Endothelial cell of umbilical vein (primary cell): ENCODE results near the gene CCDC92B. TPM values are rescaled to one million over a fixed set of nuclear protein-coding genes. Genes with fewer than 3 reads are reported as not detected.

Experiments
- BruUV-seq: library from RNA; stranded (reverse); fragments of 400-500 nt; replicated peaks from 2 replicates; lab custom pipeline; 2021; lab: Mats Ljungman, UMichigan
- CTCF ChIA-PET: fragments of 300-600, 350-600 bp; sonication (Branson Sonifier 250); formaldehyde crosslinking; loops from one replicate; lab custom pipeline; 2021; ENCODE audit warnings: antibody characterized with exemption, inconsistent platforms; lab: Charles Lee
- POLR2A ChIA-PET: fragments of 300-600, 350-600 bp; sonication (Branson Sonifier 250); formaldehyde crosslinking; loops from one replicate; lab custom pipeline; 2021; ENCODE audit warnings: antibody characterized with exemption, inconsistent platforms; lab: Charles Lee
- DNase-seq: peaks from one replicate; pipeline ENCODE4 v3.0.0-alpha.2; 2011; ENCODE audit warnings: low read depth, low spot score
- FAIRE-seq: peaks from 2 replicates; lab custom pipeline; 2011; peaks lifted over from hg19 to GRCh38; lab: Jason Lieb, UNC
- H2AFZ ChIP-seq: 2 replicates; pipeline ENCODE4 v1.6.0; 2012; ENCODE audit warnings: low read depth, low read length, control low read depth, inconsistent platforms
- H3K27ac ChIP-seq: 2 replicates; pipeline ENCODE4 v1.5.1; 2011; ENCODE audit warnings: low read depth, mild to moderate bottlenecking, control low read depth, low read length, moderate library complexity; ENCODE audit not compliant: insufficient read depth
- H3K27me3 ChIP-seq, 2 experiments: 2 replicates each; pipeline versions ENCODE4 v1.6.0 to v1.6.1; 2011; ENCODE audit warnings: low read length in 2 of 2, mixed read lengths in 1 of 2; ENCODE audit not compliant: control insufficient read depth in 2 of 2, insufficient read depth in 2 of 2
- H3K36me3 ChIP-seq, 2 experiments: 2 replicates in 1 of 2; 3 replicates in 1 of 2; pipeline ENCODE4 v1.5.1; 2011; ENCODE audit warnings: low read length in 2 of 2, mild to moderate bottlenecking in 1 of 2, moderate library complexity in 1 of 2; ENCODE audit not compliant: control insufficient read depth in 2 of 2, insufficient read depth in 2 of 2; ENCODE audit errors: extremely low read depth in 1 of 2
- H3K4me1 ChIP-seq: 3 replicates; pipeline ENCODE4 v1.5.1; 2011; ENCODE audit warnings: mild to moderate bottlenecking, low read length; ENCODE audit not compliant: control insufficient read depth, insufficient read depth; ENCODE audit errors: extremely low read depth
- H3K4me2 ChIP-seq: 2 replicates; pipeline ENCODE4 v1.6.1; 2011; ENCODE audit warnings: low read length, control low read depth, mixed read lengths; ENCODE audit not compliant: insufficient read depth
- H3K4me3 ChIP-seq, 3 experiments: fragments of 200-600 bp in 1 of 3; sonication (generic), shearing (Covaris generic) in 1 of 3; replicated peaks in 1 of 3; 2 replicates each; pipeline ENCODE4 v1.5.1; 2011 to 2016; ENCODE audit warnings: control low read depth in 3 of 3, low read length in 3 of 3, mild to moderate bottlenecking in 2 of 3, inconsistent platforms in 1 of 3, low read depth in 1 of 3, moderate library complexity in 1 of 3; ENCODE audit not compliant: insufficient read depth in 1 of 3
- H3K79me2 ChIP-seq: 2 replicates; pipeline ENCODE4 v1.6.0; 2012; ENCODE audit warnings: low read length, inconsistent platforms; ENCODE audit not compliant: control insufficient read depth, insufficient read depth
- H3K9ac ChIP-seq: replicated peaks from 2 replicates; pipeline ENCODE3; 2011; ENCODE audit warnings: low read length, control low read depth; ENCODE audit not compliant: insufficient read depth; ENCODE audit errors: extremely low read depth
- H3K9me1 ChIP-seq: replicated peaks from 3 replicates; pipeline ENCODE4 v1.6.0; 2011; ENCODE audit warnings: mild to moderate bottlenecking, low read length; ENCODE audit not compliant: control insufficient read depth, insufficient read depth; ENCODE audit errors: extremely low read depth
- H3K9me3 ChIP-seq: replicated peaks from 2 replicates; pipeline ENCODE4 v1.5.1; 2012; ENCODE audit warnings: low read length, inconsistent platforms; ENCODE audit not compliant: control insufficient read depth, insufficient read depth
- H4K20me1 ChIP-seq: replicated peaks from 2 replicates; pipeline ENCODE3; 2011; ENCODE audit warnings: mild to moderate bottlenecking, low read length; ENCODE audit not compliant: control insufficient read depth, insufficient read depth; ENCODE audit errors: extremely low read depth
- EZH2 ChIP-seq: IDR thresholded peaks from 2 replicates; pipeline ENCODE4 v1.6.1; 2012; ENCODE audit warnings: borderline replicate concordance, low read depth, mild to moderate bottlenecking, moderate library complexity, low read length, inconsistent platforms; ENCODE audit not compliant: severe bottlenecking
- FOS ChIP-seq: IDR thresholded peaks from 2 replicates; pipeline ENCODE4 v1.6.1; 2011; ENCODE audit warnings: mild to moderate bottlenecking, low read length, moderate library complexity, borderline replicate concordance; ENCODE audit not compliant: insufficient read depth
- GATA2 ChIP-seq: IDR thresholded peaks from 2 replicates; pipeline ENCODE4 v1.7.0; 2011; ENCODE audit warnings: low read depth, mild to moderate bottlenecking, moderate library complexity, mixed read lengths, low read length; ENCODE audit not compliant: insufficient read length, insufficient read depth
- JUN ChIP-seq: IDR thresholded peaks from 2 replicates; pipeline ENCODE4 v1.6.1; 2011; ENCODE audit warnings: borderline replicate concordance, low read depth; ENCODE audit not compliant: insufficient read length, insufficient read depth
- MAX ChIP-seq: IDR thresholded peaks from 2 replicates; pipeline ENCODE4 v1.6.1; 2011; ENCODE audit not compliant: insufficient read depth, insufficient read length
- MYC ChIP-seq: IDR thresholded peaks from one replicate; pipeline ENCODE4 v1.6.1; 2011; ENCODE audit warnings: mild to moderate bottlenecking, low read depth, low read length
- POLR2A ChIP-seq: IDR thresholded peaks from 2 replicates; pipeline ENCODE4 v1.6.1; 2012; ENCODE audit warnings: low read depth, mild to moderate bottlenecking, control low read depth, low read length
- POLR2AphosphoS5 ChIP-seq: IDR thresholded peaks from 2 replicates; pipeline ENCODE4 v1.6.1; 2012; ENCODE audit warnings: low read depth, mild to moderate bottlenecking, control low read depth, low read length, moderate library complexity; ENCODE audit not compliant: insufficient read depth
- dilution Hi-C: fragments of 300-500 bp; cut with MboI; formaldehyde crosslinking; loops from one replicate; pipeline ENCODE4 v1.15.0; 2019; ENCODE audit warnings: low sequenced_read_pairs; ENCODE audit not compliant: extremely low pct_ligation_motif_present
- intact Hi-C: fragments of 100-400 bp; cut with micrococcal nuclease; formaldehyde crosslinking; loops from one replicate; pipeline ENCODE4 v1.10.0; 2022
- polyA plus RNA-seq, 4 experiments: library from polyadenylated mRNA; depleted of rRNA in 3 of 4; stranded (reverse) in 3 of 4; unstranded in 1 of 4; fragments of >200 nt; gene quantifications; 2 replicates each; pipeline versions ENCODE4 v1.2.1 to v1.2.3, GENCODE V29; 2011 to 2012; ENCODE audit warnings: missing spikeins in 1 of 4
- total RNA-seq: library from RNA; stranded (reverse); gene quantifications from 2 replicates; pipeline ENCODE4 v1.2.3, GENCODE V29; 2021
- TF ChIP-seq, protein P1 (sequence below), 2 donors: IDR thresholded peaks; 1 replicate in 1 of 2; 2 replicates in 1 of 2; pipeline ENCODE4 v1.5.1; 2011; ENCODE audit warnings: low read length in 2 of 2, mild to moderate bottlenecking in 2 of 2, moderate library complexity in 2 of 2, control low read depth in 1 of 2, inconsistent platforms in 1 of 2, low read depth in 1 of 2; ENCODE audit not compliant: insufficient read depth in 1 of 2; ENCODE audit errors: extremely low read depth in 1 of 2

CCDC92B gene
- total and polyA plus RNA-seq, 2 donors (not counting 3 experiments of a cell fraction or from before 2014, with no cell fraction given) = not detected

GRCh38 chr17:2783310-2784030 is 34.0 kb upstream of the CCDC92B start:
- no peaks in the 10 kb centered on the region for H3K79me2 ChIP-seq
- DNase-seq (no peak), FAIRE-seq (no peak)
- ChIA-PET CTCF (no interaction called here), POLR2A (no interaction called here)
- H3K27ac ChIP-seq = no peak overlapping the region
- H3K4me1 ChIP-seq = no peaks in the 10 kb centered on the region
- H3K9ac ChIP-seq = no peak overlapping the region
- no peak for TF ChIP-seq EZH2
- no peak for TF ChIP-seq FOS
- TF ChIP-seq, protein P1, sequence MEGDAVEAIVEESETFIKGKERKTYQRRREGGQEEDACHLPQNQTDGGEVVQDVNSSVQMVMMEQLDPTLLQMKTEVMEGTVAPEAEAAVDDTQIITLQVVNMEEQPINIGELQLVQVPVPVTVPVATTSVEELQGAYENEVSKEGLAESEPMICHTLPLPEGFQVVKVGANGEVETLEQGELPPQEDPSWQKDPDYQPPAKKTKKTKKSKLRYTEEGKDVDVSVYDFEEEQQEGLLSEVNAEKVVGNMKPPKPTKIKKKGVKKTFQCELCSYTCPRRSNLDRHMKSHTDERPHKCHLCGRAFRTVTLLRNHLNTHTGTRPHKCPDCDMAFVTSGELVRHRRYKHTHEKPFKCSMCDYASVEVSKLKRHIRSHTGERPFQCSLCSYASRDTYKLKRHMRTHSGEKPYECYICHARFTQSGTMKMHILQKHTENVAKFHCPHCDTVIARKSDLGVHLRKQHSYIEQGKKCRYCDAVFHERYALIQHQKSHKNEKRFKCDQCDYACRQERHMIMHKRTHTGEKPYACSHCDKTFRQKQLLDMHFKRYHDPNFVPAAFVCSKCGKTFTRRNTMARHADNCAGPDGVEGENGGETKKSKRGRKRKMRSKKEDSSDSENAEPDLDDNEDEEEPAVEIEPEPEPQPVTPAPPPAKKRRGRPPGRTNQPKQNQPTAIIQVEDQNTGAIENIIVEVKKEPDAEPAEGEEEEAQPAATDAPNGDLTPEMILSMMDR (IDR thresholded peaks at IDR 0.05; ENCODE audit: extremely low read depth in 1 of 2, insufficient read depth in 1 of 2, low read depth in 1 of 2, low read length in 2 of 2) = no peak
- no peak for TF ChIP-seq POLR2AphosphoS5
- no peak for TF ChIP-seq MYC
- no peak for TF ChIP-seq GATA2
- TF ChIP-seq MAX = no peak
- TF ChIP-seq POLR2A = no peak
- TF ChIP-seq JUN = no peak
- intact Hi-C loops (no loop called here), dilution Hi-C loops (no loop called here)
- BruUV-seq = no TSS peak
- no peak overlapping the region for H3K4me3 ChIP-seq
- no peaks in the 10 kb centered on the region for H3K9me1 ChIP-seq
- H2AFZ ChIP-seq = no peak overlapping the region
- no peaks in the 10 kb centered on the region for H4K20me1 ChIP-seq
- peaks cover 0 to under 1% of the 10 kb centered on the region in 2 experiments for H3K27me3 ChIP-seq
- H3K9me3 ChIP-seq = no peaks in the 10 kb centered on the region
- no peaks in the 10 kb centered on the region for H3K36me3 ChIP-seq
- no peak overlapping the region for H3K4me2 ChIP-seq
